IMR-90 (cell line): ENCODE measurements around the gene SLC17A8. TPM values are rescaled to one million over a fixed set of nuclear protein-coding genes. Genes with fewer than 3 reads are reported as not detected.

ENCODE experiments used
- ATAC-seq: fragments of 200-7000 bp; cut with Tn5 transposase; 2 replicates; pipeline ENCODE4 v1.9.1; 2020; ENCODE audit warnings: low read depth, mild to moderate bottlenecking, moderate library complexity
- BruUV-seq: library from RNA; stranded (reverse); fragments of 400-500 nt; replicated peaks from 2 replicates; lab custom pipeline; 2021; lab: Mats Ljungman, UMichigan
- CTCF ChIA-PET: fragments of 300-600 bp; formaldehyde crosslinking; extraction: SDS; loops from one replicate; lab custom pipeline; 2021; ENCODE audit warnings: antibody characterized with exemption; lab: Yijun Ruan, JAX
- POLR2A ChIA-PET: fragments of 300-600 bp; sonication (Branson Sonifier 250); formaldehyde crosslinking; loops from one replicate; lab custom pipeline; 2022; ENCODE audit warnings: antibody characterized with exemption; ENCODE audit not compliant: unreplicated experiment; lab: Charles Lee
- DNase-seq: peaks from one replicate; pipeline ENCODE4 v3.0.0; 2013
- H2AFZ ChIP-seq: replicated peaks from 2 replicates; pipeline ENCODE3; 2013; ENCODE audit warnings: low read length, mild to moderate bottlenecking; ENCODE audit not compliant: poor library complexity
- H2AK5ac ChIP-seq: 2 replicates; pipeline ENCODE4 v1.6.1; 2013; ENCODE audit warnings: low read depth, low read length, inconsistent platforms
- H2AK9ac ChIP-seq: replicated peaks from 2 replicates; pipeline ENCODE3; 2013; ENCODE audit warnings: mild to moderate bottlenecking, low read depth, low read length, moderate library complexity; ENCODE audit not compliant: poor library complexity
- H2BK120ac ChIP-seq: 2 replicates; pipeline ENCODE4 v1.6.1; 2013; ENCODE audit warnings: low read depth, low read length, inconsistent platforms
- H2BK15ac ChIP-seq: 3 replicates; pipeline ENCODE4 v1.6.1; 2013; ENCODE audit warnings: low read depth, low read length, inconsistent platforms
- H2BK20ac ChIP-seq: 2 replicates; pipeline ENCODE4 v1.6.1; 2013; ENCODE audit warnings: low read depth, mild to moderate bottlenecking, inconsistent platforms, low read length, moderate library complexity
- H2BK5ac ChIP-seq: 2 replicates; pipeline ENCODE4 v1.6.1; 2013; ENCODE audit warnings: mild to moderate bottlenecking, low read depth, low read length, inconsistent platforms; ENCODE audit not compliant: poor library complexity, severe bottlenecking
- H3K14ac ChIP-seq: replicated peaks from 2 replicates; pipeline ENCODE4 v1.6.1; 2013; ENCODE audit warnings: low read depth, low read length, inconsistent platforms
- H3K18ac ChIP-seq: 2 replicates; pipeline ENCODE4 v1.6.1; 2013; ENCODE audit warnings: low read depth, low read length, control low read depth
- H3K23ac ChIP-seq: 2 replicates; pipeline ENCODE4 v1.6.1; 2013; ENCODE audit warnings: low read depth, low read length, inconsistent platforms
- H3K27ac ChIP-seq: 2 replicates; pipeline ENCODE4 v1.5.1; 2013; ENCODE audit warnings: mild to moderate bottlenecking, control low read depth, low read length; ENCODE audit not compliant: insufficient read depth
- H3K27me3 ChIP-seq: 2 replicates; pipeline ENCODE4 v1.6.1; 2013; ENCODE audit warnings: low read length; ENCODE audit not compliant: control insufficient read depth, insufficient read depth
- H3K36me3 ChIP-seq: 2 replicates; pipeline ENCODE4 v1.6.1; 2013; ENCODE audit warnings: low read length, mixed read lengths; ENCODE audit not compliant: control insufficient read depth, insufficient read depth
- H3K4ac ChIP-seq: 2 replicates; pipeline ENCODE4 v1.6.1; 2013; ENCODE audit warnings: low read depth, low read length, inconsistent platforms
- H3K4me1 ChIP-seq: 2 replicates; pipeline ENCODE4 v1.6.1; 2013; ENCODE audit warnings: low read length, mixed read lengths; ENCODE audit not compliant: control insufficient read depth, insufficient read depth
- H3K4me2 ChIP-seq: 2 replicates; pipeline ENCODE4 v1.6.1; 2013; ENCODE audit warnings: low read depth, mild to moderate bottlenecking, control low read depth, low read length, moderate library complexity
- H3K4me3 ChIP-seq: 2 replicates; pipeline ENCODE4 v1.5.1; 2013; ENCODE audit warnings: low read depth, mild to moderate bottlenecking, control low read depth, low read length, moderate library complexity; ENCODE audit not compliant: insufficient read depth
- H3K56ac ChIP-seq: 2 replicates; pipeline ENCODE4 v1.6.1; 2013; ENCODE audit warnings: low read length, inconsistent platforms; ENCODE audit not compliant: insufficient read depth; ENCODE audit errors: extremely low read depth
- H3K79me1 ChIP-seq, 2 experiments: 2 replicates each; pipeline ENCODE4 v1.6.1; 2013; ENCODE audit warnings: low read length in 2 of 2, inconsistent platforms in 1 of 2, low read depth in 1 of 2
- H3K9ac ChIP-seq: 2 replicates; pipeline ENCODE4 v1.6.1; 2013; ENCODE audit warnings: low read depth, low read length, control low read depth
- H3K9me1 ChIP-seq: 2 replicates; pipeline ENCODE4 v1.6.1; 2013; ENCODE audit warnings: low read length, inconsistent platforms; ENCODE audit not compliant: insufficient read depth
- H3K9me3 ChIP-seq: 2 replicates; pipeline ENCODE4 v1.6.1; 2013; ENCODE audit warnings: low read length; ENCODE audit not compliant: control insufficient read depth, insufficient read depth
- H4K20me1 ChIP-seq: 2 replicates; pipeline ENCODE4 v1.6.1; 2013; ENCODE audit warnings: low read length, inconsistent platforms; ENCODE audit not compliant: insufficient read depth
- H4K5ac ChIP-seq: 2 replicates; pipeline ENCODE4 v1.6.1; 2013; ENCODE audit warnings: mild to moderate bottlenecking, low read depth, low read length, control low read depth
- H4K8ac ChIP-seq, 2 experiments: 2 replicates each; pipeline ENCODE4 v1.6.1; 2013; ENCODE audit warnings: low read depth in 2 of 2, low read length in 2 of 2, control low read depth in 1 of 2, inconsistent platforms in 1 of 2
- H4K91ac ChIP-seq: 2 replicates; pipeline ENCODE4 v1.6.1; 2013; ENCODE audit warnings: low read depth, low read length, inconsistent platforms; ENCODE audit not compliant: insufficient read depth
- BHLHE40 ChIP-seq: fragments of 150-350 bp; IDR thresholded peaks from 2 replicates; pipeline ENCODE4 v1.6.1; 2016; ENCODE audit warnings: mild to moderate bottlenecking, low read depth, low read length
- CEBPB ChIP-seq: IDR thresholded peaks from 2 replicates; pipeline ENCODE4 v1.6.1; 2012; ENCODE audit warnings: low read depth, low read length, improper control_type of control experiment
- CHD1 ChIP-seq: IDR thresholded peaks from 2 replicates; pipeline ENCODE4 v1.6.1; 2012; ENCODE audit warnings: low read depth, low read length, improper control_type of control experiment
- CTCF ChIP-seq: conservative IDR thresholded peaks from 2 replicates; pipeline ENCODE4 v1.5.1; 2012; ENCODE audit warnings: mild to moderate bottlenecking, low read depth, low read length, improper control_type of control experiment
- ELK1 ChIP-seq: fragments of 150-350 bp; IDR thresholded peaks from 2 replicates; pipeline ENCODE4 v1.6.1; 2016; ENCODE audit warnings: low read depth, mild to moderate bottlenecking, low read length, moderate library complexity, borderline replicate concordance
- FOS ChIP-seq: fragments of 150-350 bp; IDR thresholded peaks from 2 replicates; pipeline ENCODE4 v1.6.1; 2016; ENCODE audit warnings: low read depth, low read length
- MAFK ChIP-seq: IDR thresholded peaks from 2 replicates; pipeline ENCODE4 v1.6.1; 2012; ENCODE audit warnings: low read depth, low read length, improper control_type of control experiment
- MAZ ChIP-seq: IDR thresholded peaks from 2 replicates; pipeline ENCODE4 v1.6.1; 2012; ENCODE audit warnings: low read depth, mild to moderate bottlenecking, low read length, improper control_type of control experiment, moderate library complexity, borderline replicate concordance
- MXI1 ChIP-seq: IDR thresholded peaks from 2 replicates; pipeline ENCODE4 v1.6.1; 2012; ENCODE audit warnings: low read depth, mild to moderate bottlenecking, low read length, moderate library complexity, borderline replicate concordance
- NFE2L2 ChIP-seq: fragments of 150-350 bp; IDR thresholded peaks from 2 replicates; pipeline ENCODE4 v1.6.1; 2016; ENCODE audit warnings: low read depth, mild to moderate bottlenecking, low read length
- POLR2A ChIP-seq: IDR thresholded peaks from 2 replicates; pipeline ENCODE4 v1.6.1; 2012; ENCODE audit warnings: mild to moderate bottlenecking, low read depth, low read length
- RAD21 ChIP-seq: IDR thresholded peaks from 2 replicates; pipeline ENCODE4 v1.6.1; 2012; ENCODE audit warnings: low read length, improper control_type of control experiment
- RCOR1 ChIP-seq: IDR thresholded peaks from 2 replicates; pipeline ENCODE4 v1.6.1; 2012; ENCODE audit warnings: mild to moderate bottlenecking, low read length, improper control_type of control experiment; ENCODE audit not compliant: insufficient replicate concordance
- RFX5 ChIP-seq: IDR thresholded peaks from 2 replicates; pipeline ENCODE4 v1.8.0; 2012; ENCODE audit warnings: low read depth, mild to moderate bottlenecking, low read length, moderate library complexity
- SMC3 ChIP-seq: fragments of 150-350 bp; IDR thresholded peaks from 2 replicates; pipeline ENCODE4 v1.6.1; 2016; ENCODE audit warnings: low read depth, mild to moderate bottlenecking, antibody characterized with exemption, low read length, moderate library complexity
- USF2 ChIP-seq: fragments of 150-350 bp; IDR thresholded peaks from 2 replicates; pipeline ENCODE4 v1.6.1; 2017; ENCODE audit warnings: mild to moderate bottlenecking, antibody characterized with exemption, low read length, low read depth
- WGBS, 2 experiments: methylation state at CpG; one replicate each; pipeline versions ENCODE4 v1.1.5 to v1.1.7; 2013; ENCODE audit warnings: missing lambda C conversion rate in 2 of 2; ENCODE audit not compliant: insufficient read length in 1 of 2; ENCODE audit errors: extremely low coverage in 2 of 2; 5-methylcytosine and 5-hydroxymethylcytosine counted together
- dilution Hi-C: fragments of 300-500 bp; cut with HindIII; formaldehyde crosslinking; loops from one replicate; pipeline ENCODE4 v1.14.3; 2018; ENCODE audit warnings: low sequenced_read_pairs; ENCODE audit not compliant: unreplicated experiment
- in situ Hi-C: fragments of 300-500 bp; cut with MboI; formaldehyde crosslinking; loops from 3 replicates; pipeline ENCODE4 v1.14.3; 2019; ENCODE audit warnings: low sequenced_read_pairs, inconsistent platforms, mixed read lengths
- intact Hi-C: fragments of 100-400 bp; cut with micrococcal nuclease; formaldehyde crosslinking; loops from 2 replicates; pipeline ENCODE4 v1.10.0; 2022
- polyA plus RNA-seq, 3 experiments: library from polyadenylated mRNA; depleted of rRNA; stranded (reverse); fragments of >200 nt; gene quantifications; 2 replicates each; pipeline ENCODE4 v1.2.3, GENCODE V29; 2012; ENCODE audit warnings: low replicate concordance in 1 of 3
- total RNA-seq: library from RNA; depleted of rRNA; stranded (reverse); fragments of >200 nt; gene quantifications from 2 replicates; pipeline ENCODE4 v1.2.3, GENCODE V29; 2012

The SLC17A8 gene
- total and polyA plus RNA-seq, 2 of the 4 experiments (the other 2 are of a cell fraction): not detected

- TF ChIP-seq POLR2A (no peak), CEBPB (no peak), RFX5 (no peak), USF2 (no peak), BHLHE40 (no peak), MAFK (no peak), CTCF (no peak), NFE2L2 (no peak), FOS (no peak), RCOR1 (no peak), CHD1 (no peak), ELK1 (no peak), RAD21 (no peak), MAZ (no peak), MXI1 (no peak), SMC3 (no peak)
- H3K9ac ChIP-seq: no peak overlapping the region
- ChIA-PET CTCF (no interaction called here), POLR2A (no interaction called here)
- H3K4me3 ChIP-seq: no peak overlapping the region
- H4K20me1 ChIP-seq: no peaks in the 10 kb centered on the region
- no peak overlapping the region for H2AK5ac ChIP-seq
- no peaks in the 10 kb centered on the region for H3K4me1 ChIP-seq
- no peak overlapping the region for H4K5ac ChIP-seq
- no peak overlapping the region for H2BK120ac ChIP-seq
- no peak overlapping the region for H3K4ac ChIP-seq
- H3K18ac ChIP-seq: no peak overlapping the region
- H3K9me3 ChIP-seq: no peaks in the 10 kb centered on the region
- H2AFZ ChIP-seq: no peak overlapping the region
- H3K14ac ChIP-seq: no peak overlapping the region
- no TSS peak for BruUV-seq
- no peak overlapping the region for H4K91ac ChIP-seq
- dilution Hi-C loops (no loop called here), intact Hi-C loops (no loop called here), in situ Hi-C loops (no loop called here)
- H2AK9ac ChIP-seq: no peak overlapping the region
- no peak overlapping the region for H2BK20ac ChIP-seq
- ATAC-seq: no peak
- H2BK5ac ChIP-seq: no peak overlapping the region
- no peak overlapping the region for H4K8ac ChIP-seq
- H3K79me1 ChIP-seq: no peaks in the 10 kb centered on the region
- H3K27me3 ChIP-seq: peaks cover 1% of the 10 kb centered on the region; the same call in 1 of the 2 replicates
- H3K23ac ChIP-seq: no peak overlapping the region
- no peak overlapping the region for H3K4me2 ChIP-seq
- DNase-seq: no peak
- H3K56ac ChIP-seq: no peak overlapping the region
- no peak overlapping the region for H2BK15ac ChIP-seq
- WGBS, 2 experiments: no CpG with 5 or more reads among the region's 2 CpGs
- no peaks in the 10 kb centered on the region for H3K9me1 ChIP-seq
- H3K36me3 ChIP-seq: no peaks in the 10 kb centered on the region
- H3K27ac ChIP-seq: no peak overlapping the region
These were observed 42.2 kb downstream of the SLC17A8 start for GRCh38 chr12:100399095-100399494.
